NB4 (cell line): ENCODE measurements around the gene CPNE4.
"Not testable (repeated sequence)": the region's sequence is repeated elsewhere in the genome, so short reads cannot be mapped to it uniquely, and the experiment has no call there.

ENCODE experiments used
- DNase-seq: peaks from one replicate; pipeline ENCODE4 v3.0.0; 2010; ENCODE audit warnings: low read depth
- H3K4me3 ChIP-seq: one replicate; pipeline ENCODE4 v1.5.1; 2011; ENCODE audit warnings: mild to moderate bottlenecking, low read depth, low read length, moderate library complexity
- MYC ChIP-seq: IDR thresholded peaks from 2 replicates; pipeline ENCODE4 v1.6.1; 2011; ENCODE audit warnings: low read depth, low read length
- POLR2A ChIP-seq: IDR thresholded peaks from 2 replicates; pipeline ENCODE4 v1.6.1; 2011; ENCODE audit warnings: mild to moderate bottlenecking; ENCODE audit not compliant: insufficient read length; ENCODE audit errors: extremely low read depth
- TF ChIP-seq, protein P1 (sequence below): IDR thresholded peaks from 2 replicates; pipeline ENCODE4 v1.6.1; 2011; ENCODE audit warnings: low read depth, low read length
- TF ChIP-seq, protein P2 (sequence below): IDR thresholded peaks from one replicate; pipeline ENCODE4 v1.5.1; 2012; ENCODE audit warnings: low read depth, low read length

Gene CPNE4

DNA sequence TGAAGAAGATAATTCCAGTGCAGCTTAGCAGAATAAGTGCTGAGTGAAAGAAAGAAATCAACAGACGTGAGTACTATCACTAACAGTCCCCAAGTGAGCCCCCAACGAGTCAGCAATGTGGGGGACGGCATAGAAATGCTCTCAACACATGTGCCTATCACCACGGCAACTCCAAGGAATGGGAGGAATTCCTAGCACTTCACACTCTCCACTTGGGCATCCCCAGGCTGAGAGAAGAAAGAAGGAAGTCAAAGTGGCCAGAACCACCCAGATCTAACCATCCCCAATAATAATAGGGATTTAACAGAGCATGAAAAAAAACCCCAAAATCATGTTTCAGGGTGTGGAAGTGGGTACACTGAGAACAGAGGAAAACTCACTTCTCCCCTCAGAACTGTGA lies 29.3 kb upstream of the CPNE4 start:
- H3K4me3 ChIP-seq = no peak overlapping the region
- no peak for DNase-seq
- TF ChIP-seq, protein P1, sequence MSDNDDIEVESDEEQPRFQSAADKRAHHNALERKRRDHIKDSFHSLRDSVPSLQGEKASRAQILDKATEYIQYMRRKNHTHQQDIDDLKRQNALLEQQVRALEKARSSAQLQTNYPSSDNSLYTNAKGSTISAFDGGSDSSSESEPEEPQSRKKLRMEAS = no peak
- TF ChIP-seq, protein P2, sequence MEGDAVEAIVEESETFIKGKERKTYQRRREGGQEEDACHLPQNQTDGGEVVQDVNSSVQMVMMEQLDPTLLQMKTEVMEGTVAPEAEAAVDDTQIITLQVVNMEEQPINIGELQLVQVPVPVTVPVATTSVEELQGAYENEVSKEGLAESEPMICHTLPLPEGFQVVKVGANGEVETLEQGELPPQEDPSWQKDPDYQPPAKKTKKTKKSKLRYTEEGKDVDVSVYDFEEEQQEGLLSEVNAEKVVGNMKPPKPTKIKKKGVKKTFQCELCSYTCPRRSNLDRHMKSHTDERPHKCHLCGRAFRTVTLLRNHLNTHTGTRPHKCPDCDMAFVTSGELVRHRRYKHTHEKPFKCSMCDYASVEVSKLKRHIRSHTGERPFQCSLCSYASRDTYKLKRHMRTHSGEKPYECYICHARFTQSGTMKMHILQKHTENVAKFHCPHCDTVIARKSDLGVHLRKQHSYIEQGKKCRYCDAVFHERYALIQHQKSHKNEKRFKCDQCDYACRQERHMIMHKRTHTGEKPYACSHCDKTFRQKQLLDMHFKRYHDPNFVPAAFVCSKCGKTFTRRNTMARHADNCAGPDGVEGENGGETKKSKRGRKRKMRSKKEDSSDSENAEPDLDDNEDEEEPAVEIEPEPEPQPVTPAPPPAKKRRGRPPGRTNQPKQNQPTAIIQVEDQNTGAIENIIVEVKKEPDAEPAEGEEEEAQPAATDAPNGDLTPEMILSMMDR = no peak
- no peak for TF ChIP-seq POLR2A

DNA sequence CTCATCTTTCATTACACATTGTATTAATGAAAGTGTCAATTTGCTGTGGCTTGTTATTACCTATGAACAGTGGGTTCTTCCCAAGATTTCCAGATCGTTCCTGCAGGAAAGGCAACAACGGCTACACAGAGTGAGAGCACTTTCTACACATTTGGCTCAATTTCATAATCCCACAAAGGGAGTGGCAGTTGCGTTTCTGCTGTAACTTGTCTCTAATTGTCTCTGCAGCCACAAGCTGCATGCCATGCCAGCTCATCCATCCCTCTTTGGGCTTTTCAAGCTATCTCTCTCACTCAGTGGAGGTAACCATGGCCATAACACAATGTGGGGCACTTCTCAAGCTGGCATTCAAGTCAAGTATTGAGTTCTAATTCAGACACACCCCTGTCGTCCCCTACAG lies 27.7 kb upstream of the CPNE4 start:
- no peak for DNase-seq
- H3K4me3 ChIP-seq = no peak overlapping the region
- TF ChIP-seq, protein P1 = no peak
- TF ChIP-seq MYC (no peak), POLR2A (no peak)
- TF ChIP-seq, protein P2 = no peak

DNA sequence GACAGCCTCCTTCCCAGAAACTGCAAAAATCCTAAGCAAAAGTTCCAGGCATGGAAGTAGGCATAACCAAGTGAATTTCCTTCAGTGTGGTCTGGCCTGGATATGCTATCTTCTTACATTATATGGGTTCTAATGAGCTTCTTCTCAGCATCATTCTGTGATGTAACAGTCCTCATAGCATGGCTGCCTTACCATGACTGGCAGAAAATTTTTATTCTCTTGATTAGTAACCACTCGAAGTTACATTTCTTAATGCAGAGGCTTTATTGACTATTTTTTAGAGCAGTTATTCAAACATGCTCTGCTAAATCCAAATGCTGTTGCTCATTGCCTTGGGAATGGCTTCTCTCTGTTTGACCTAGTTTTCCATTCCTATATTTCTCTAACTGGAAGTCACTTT lies 21.1 kb upstream of the CPNE4 start:
- TF ChIP-seq MYC (no peak), POLR2A (no peak)
- TF ChIP-seq, protein P2 = no peak
- TF ChIP-seq, protein P1 = no peak
- no peak for DNase-seq

DNA sequence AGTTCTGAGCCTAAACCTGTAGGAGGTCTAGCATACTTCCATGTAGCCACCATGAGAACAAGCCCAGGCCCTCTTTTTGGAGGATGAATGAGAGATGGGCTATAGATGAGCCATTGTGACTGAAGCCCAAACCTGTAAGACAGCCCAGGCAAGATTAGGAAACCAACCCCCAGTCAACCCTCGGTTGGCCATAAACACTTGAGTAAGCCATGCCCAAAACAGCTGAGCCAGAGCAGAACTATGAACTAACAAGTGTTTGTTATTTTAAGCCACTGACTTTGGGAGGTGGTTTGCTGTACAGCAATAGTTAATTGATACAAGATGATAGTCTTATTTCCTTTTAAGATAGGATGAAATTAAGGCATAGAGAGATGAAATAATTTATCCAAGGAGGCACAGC lies 12.4 kb upstream of the CPNE4 start:
- no peak for DNase-seq
- no peak for TF ChIP-seq MYC
- TF ChIP-seq, protein P1 = no peak
- TF ChIP-seq, protein P2 = no peak
- TF ChIP-seq POLR2A = no peak
- H3K4me3 ChIP-seq = no peak overlapping the region

More for the DNA sequence above, 21.1 kb upstream of the CPNE4 start:
- H3K4me3 ChIP-seq = no peak overlapping the region

DNA sequence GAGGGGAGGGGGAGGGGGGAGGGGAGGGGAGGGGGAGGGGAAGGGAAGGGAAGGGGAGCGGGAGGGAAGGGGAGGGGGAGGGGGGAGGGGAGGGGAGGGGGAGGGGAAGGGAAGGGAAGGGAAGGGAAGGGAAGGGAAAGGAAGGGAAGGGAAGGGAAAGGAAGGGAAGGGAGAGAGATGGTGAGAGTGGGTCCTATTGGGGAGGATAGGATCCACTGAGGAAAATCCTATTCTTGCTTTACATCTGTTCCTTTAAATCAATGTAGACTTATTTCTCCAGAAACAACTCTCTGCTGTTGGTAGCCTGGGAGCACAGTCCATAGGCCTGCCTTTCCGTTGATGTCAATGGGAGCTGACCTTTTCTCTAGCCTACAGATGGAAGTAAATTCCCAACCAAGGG lies 10.1 kb upstream of the CPNE4 start:
- not testable (repeated sequence) for DNase-seq, H3K4me3 ChIP-seq

DNA sequence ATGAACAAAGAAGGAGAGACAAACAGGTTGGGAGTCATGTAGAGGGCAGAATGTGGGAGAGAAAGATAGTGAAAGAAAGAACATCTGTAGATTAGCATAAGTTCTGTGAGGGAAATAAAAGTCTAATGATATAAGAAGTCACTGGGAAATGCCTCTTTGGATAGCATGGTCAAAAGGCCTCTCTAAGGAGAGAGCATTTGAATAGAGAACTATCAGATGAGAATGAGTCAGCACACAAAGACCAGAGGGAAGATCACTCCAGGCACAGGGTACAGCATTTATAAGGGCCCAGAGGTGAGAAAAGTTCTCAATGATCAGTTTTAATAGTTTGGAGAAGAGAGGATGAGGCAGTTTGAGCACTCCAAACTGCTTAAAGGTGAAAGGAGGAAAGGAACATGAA lies 7.9 kb upstream of the CPNE4 start:
- TF ChIP-seq, protein P2 = no peak
- no peak for TF ChIP-seq POLR2A
- TF ChIP-seq, protein P1 = no peak
- no peak for TF ChIP-seq MYC
- no peak for DNase-seq
- no peak overlapping the region for H3K4me3 ChIP-seq
